ENCODE data around the gene NXPH2. TPM values are rescaled to one million over a fixed set of nuclear protein-coding genes. Genes with fewer than 3 reads are reported as not detected.

NXPH2 gene
- total RNA-seq, 2 experiments from 2014 or later = not detected

DNA sequence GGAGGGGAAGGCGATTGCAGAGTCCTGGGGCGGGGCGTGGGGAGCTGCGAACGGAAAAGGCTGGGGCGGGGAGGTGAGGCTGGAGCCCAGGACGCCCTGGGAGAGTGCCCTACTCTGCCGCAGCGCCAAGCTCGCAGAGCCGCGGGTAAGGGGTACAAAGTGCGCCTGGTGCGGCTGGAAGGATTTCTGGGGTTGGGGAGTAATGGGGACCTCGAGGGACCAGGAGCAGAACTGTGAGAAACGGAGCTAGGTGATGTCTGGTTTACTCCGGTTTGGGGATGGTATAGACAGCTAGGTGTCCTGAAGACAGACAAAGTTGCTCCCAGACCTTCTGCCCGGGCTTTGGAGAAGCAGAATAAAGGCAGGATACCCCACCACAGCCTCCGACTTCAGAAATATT, 718 bp upstream of the NXPH2 start:
- Mint-ChIP-seq H3K27ac (no peak overlapping the region), H3K4me1 (ENCODE audit: low read depth) (peaks cover 3% of the 10 kb centered on the region), H3K9me3 (no peaks in the 10 kb centered on the region), H3K27me3 (peaks cover 32% of the 10 kb centered on the region), H3K4me3 (no peak overlapping the region), H3K36me3 (no peaks in the 10 kb centered on the region)
- no peak for DNase-seq
- ChIA-PET POLR2A (no interaction called here), CTCF (no interaction called here)
- intact Hi-C loops (cut with micrococcal nuclease) = loop anchor here (10.0 kb wide), 1 partner anchor 306 kb away; no protein-coding TSS in a partner anchor

DNA sequence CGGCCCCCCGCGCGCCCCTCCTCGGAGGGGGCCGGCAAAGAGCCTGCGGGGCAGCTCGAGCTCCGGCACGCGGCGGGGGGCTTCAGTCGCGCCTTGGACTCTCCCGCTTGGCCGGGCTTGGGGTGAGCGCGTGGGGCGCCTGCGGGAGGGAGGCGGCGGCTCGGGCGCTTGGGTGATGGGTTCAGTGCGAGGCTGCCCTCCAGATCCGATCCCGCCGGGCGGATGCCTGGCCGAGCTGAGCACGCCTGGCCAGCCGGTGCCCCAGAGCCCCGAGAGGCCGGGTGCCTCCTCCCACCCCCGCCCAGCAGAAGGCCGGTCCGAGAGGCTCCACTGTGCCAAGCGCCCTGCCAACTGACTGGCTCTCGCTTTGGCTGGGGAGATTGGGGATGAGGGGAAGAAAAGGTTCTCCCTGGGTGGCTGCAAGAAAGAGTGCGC, 273 bp upstream of the NXPH2 start:
- Mint-ChIP-seq H3K4me1 (ENCODE audit: low read depth) (peaks cover 3% of the 10 kb centered on the region), H3K4me3 (no peak overlapping the region), H3K27me3 (peaks cover 32% of the 10 kb centered on the region), H3K36me3 (no peaks in the 10 kb centered on the region), H3K9me3 (no peaks in the 10 kb centered on the region), H3K27ac (no peak overlapping the region)
- CTCF ChIA-PET = no interaction called here
- intact Hi-C loops (cut with micrococcal nuclease) = loop anchor here (10.0 kb wide), 1 partner anchor 306 kb away; no protein-coding TSS in a partner anchor
- POLR2A ChIA-PET = no interaction called here
- DNase-seq = no peak

DNA sequence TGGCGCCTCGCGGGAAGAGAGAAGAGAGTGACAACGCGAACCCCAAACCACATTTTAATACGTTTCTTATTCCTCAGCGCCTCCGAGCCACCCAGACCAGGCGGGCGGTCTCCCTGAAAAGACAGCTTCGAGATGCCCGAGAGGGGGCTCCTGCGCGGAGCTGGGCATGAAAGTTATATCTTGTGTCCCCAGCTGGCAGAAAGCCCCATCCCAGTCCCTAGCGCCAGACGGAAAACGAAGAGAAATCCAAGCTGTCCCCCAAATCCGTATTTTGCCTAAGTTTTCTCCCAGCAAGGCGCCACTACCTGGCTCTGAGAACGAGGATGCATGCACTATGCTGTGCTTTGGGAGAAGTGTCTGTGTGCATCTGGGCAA, 797 bp downstream of the NXPH2 start:
- ChIA-PET CTCF (no interaction called here), POLR2A (no interaction called here)
- Mint-ChIP-seq H3K9me3 (no peaks in the 10 kb centered on the region), H3K4me3 (no peak overlapping the region), H3K4me1 (ENCODE audit: low read depth) (peaks cover 3% of the 10 kb centered on the region), H3K36me3 (no peaks in the 10 kb centered on the region), H3K27me3 (peaks cover 32% of the 10 kb centered on the region), H3K27ac (no peak overlapping the region)
- intact Hi-C loops (cut with micrococcal nuclease) = no loop called here
- no peak for DNase-seq

DNA sequence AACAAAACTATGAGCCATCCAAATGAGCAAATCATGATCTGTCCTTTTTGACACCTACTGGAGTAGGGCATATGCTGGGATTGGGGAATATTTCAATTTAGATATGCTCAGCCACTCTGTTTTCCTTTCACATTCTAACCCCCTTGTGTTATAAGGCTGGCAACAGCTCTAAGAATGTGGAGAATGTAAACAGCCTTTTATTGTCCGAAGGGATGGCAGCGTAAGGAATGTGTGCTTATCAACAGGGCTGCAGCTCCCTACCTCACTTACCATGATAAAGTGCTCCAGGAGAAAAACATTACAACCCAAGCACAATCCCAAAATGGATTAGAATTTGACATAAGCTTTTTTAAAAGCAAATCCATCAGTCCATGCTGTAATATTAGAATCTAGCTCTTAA, 2.2 kb downstream of the NXPH2 start:
- intact Hi-C loops (cut with micrococcal nuclease) = no loop called here
- Mint-ChIP-seq H3K27ac (no peak overlapping the region), H3K4me1 (ENCODE audit: low read depth) (peaks cover 3% of the 10 kb centered on the region), H3K4me3 (no peak overlapping the region), H3K36me3 (no peaks in the 10 kb centered on the region), H3K27me3 (peaks cover 32% of the 10 kb centered on the region), H3K9me3 (no peaks in the 10 kb centered on the region)
- CTCF ChIA-PET = no interaction called here
- POLR2A ChIA-PET = no interaction called here
- no peak for DNase-seq

DNA sequence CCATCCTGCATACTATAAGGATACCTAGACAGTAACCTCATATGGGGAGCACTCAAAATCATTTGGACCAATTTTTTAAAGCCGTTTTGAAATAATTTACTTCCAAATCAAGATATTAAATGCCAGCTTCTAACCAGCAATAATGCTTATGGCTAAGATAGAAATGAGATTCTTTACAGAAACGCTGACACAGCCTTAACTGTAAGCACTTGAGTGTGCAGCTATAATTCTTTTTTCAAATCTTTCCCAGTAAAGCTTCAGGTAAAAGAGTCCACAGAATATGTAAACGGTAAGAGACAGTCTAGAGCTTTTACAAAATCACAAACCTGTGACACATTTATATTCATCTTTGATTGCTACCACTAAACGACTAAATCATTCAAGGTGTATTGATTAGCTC, 4.5 kb downstream of the NXPH2 start:
- H3K27me3 Mint-ChIP-seq = peaks cover 22% of the 10 kb centered on the region
- ChIA-PET POLR2A (no interaction called here), CTCF (interaction anchor here (1.3 kb wide), 1 partner anchor 910 kb away, joined by 4 read pairs; no protein-coding TSS in a partner anchor)
- intact Hi-C loops (cut with micrococcal nuclease) = no loop called here
- no peak overlapping the region for H3K27ac Mint-ChIP-seq
- H3K9me3 Mint-ChIP-seq = no peaks in the 10 kb centered on the region
- no peaks in the 10 kb centered on the region for H3K36me3 Mint-ChIP-seq
- no peak for DNase-seq
- no peak overlapping the region for H3K4me3 Mint-ChIP-seq
- H3K4me1 Mint-ChIP-seq (ENCODE audit: low read depth) = peaks cover 3% of the 10 kb centered on the region

DNA sequence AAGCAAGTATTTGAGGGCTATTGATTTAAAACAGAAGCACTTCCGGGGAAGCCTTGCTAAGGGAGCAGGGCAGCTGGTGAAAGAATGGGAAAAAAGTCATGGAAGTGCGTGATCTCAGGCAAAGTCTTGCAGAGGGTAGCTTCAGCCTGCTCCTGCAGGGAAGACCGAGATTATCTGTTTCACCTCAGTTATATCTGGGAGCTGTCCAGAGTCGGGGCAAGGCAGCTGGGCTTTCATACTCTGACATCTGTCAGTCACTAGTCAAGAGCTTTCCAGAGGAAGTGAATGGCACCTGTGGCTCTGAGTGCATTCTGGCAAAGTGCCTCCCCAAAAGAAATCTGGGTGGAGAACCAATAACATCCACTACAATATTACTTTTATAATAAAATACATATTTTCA, 8.7 kb downstream of the NXPH2 start:
- no peak overlapping the region for H3K27ac Mint-ChIP-seq
- ChIA-PET CTCF (no interaction called here), POLR2A (no interaction called here)
- H3K27me3 Mint-ChIP-seq = peaks cover 2% of the 10 kb centered on the region
- H3K4me1 Mint-ChIP-seq (ENCODE audit: low read depth) = no peaks in the 10 kb centered on the region
- DNase-seq = no peak
- H3K36me3 Mint-ChIP-seq = no peaks in the 10 kb centered on the region
- intact Hi-C loops (cut with micrococcal nuclease) = no loop called here
- no peaks in the 10 kb centered on the region for H3K9me3 Mint-ChIP-seq
- H3K4me3 Mint-ChIP-seq = no peak overlapping the region

DNA sequence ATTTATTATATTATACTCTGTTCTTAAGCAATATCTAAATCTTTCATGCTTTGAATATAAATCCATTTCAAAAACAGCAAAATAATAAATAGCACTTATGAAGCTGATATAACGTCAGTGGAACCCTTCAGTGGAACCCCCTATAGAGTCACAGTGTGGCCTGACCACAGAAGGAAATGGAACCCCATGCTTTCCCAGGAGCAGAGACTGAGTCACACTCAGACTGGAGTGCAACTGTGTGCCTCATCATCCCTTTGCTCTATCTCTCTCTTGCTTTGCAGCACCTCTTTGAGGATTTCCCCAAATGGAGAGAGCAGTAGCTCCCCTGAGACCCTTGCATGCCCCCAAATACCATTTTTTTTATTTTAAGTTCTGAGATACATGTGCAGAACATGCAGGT, 13.1 kb downstream of the NXPH2 start:
- POLR2A ChIA-PET = no interaction called here
- intact Hi-C loops (cut with micrococcal nuclease) = no loop called here
- Mint-ChIP-seq H3K36me3 (no peaks in the 10 kb centered on the region), H3K4me1 (ENCODE audit: low read depth) (no peaks in the 10 kb centered on the region), H3K9me3 (no peaks in the 10 kb centered on the region), H3K27me3 (peaks cover 4% of the 10 kb centered on the region), H3K27ac (no peak overlapping the region), H3K4me3 (no peak overlapping the region)
- CTCF ChIA-PET = no interaction called here
- no peak for DNase-seq

DNA sequence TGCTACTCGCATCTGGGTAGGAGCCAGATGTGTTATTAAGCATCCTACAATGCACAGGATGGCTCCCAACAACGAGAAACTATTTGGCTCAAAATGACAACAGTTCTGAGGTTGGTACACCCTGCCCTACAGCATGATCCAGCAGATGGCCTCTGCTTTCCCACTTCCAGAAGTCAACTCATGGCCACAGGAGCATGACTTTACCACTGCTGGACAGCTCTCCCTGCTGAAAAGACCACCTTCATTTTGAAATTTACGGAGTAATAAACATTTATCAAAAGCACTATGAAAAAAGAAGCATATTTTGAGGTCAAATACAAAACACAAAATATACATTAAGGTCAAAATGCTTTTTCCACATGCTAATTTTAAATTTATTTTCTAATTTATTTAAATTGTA, 13.7 kb downstream of the NXPH2 start:
- POLR2A ChIA-PET = no interaction called here
- no peaks in the 10 kb centered on the region for H3K9me3 Mint-ChIP-seq
- no peak overlapping the region for H3K4me3 Mint-ChIP-seq
- intact Hi-C loops (cut with micrococcal nuclease) = no loop called here
- CTCF ChIA-PET = no interaction called here
- no peak for DNase-seq
- peaks cover 4% of the 10 kb centered on the region for H3K27me3 Mint-ChIP-seq
- no peak overlapping the region for H3K27ac Mint-ChIP-seq
- no peaks in the 10 kb centered on the region for H3K4me1 Mint-ChIP-seq (ENCODE audit: low read depth)
- no peaks in the 10 kb centered on the region for H3K36me3 Mint-ChIP-seq

DNA sequence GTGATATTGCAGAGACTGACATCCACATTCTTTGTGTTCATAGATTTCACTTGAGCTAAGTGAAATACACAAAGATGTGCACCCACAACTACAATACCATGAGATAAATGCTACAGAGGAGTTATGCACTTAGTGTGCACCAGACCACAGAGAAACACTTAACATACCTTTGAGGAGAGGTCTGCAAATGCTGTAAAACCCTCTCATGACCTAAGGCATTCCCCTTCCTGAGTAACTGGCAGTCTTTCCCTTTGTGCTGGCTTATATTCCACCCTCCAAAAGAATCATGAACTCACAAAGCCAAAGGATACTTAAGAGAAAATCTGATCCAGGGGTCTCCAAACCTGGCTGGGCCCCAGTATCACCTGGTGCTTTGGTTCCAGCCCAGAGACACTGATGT, 16.2 kb downstream of the NXPH2 start:
- H3K36me3 Mint-ChIP-seq = no peaks in the 10 kb centered on the region
- intact Hi-C loops (cut with micrococcal nuclease) = no loop called here
- ChIA-PET POLR2A (no interaction called here), CTCF (no interaction called here)
- H3K4me1 Mint-ChIP-seq (ENCODE audit: low read depth) = no peaks in the 10 kb centered on the region
- no peak overlapping the region for H3K27ac Mint-ChIP-seq
- peaks cover 6% of the 10 kb centered on the region for H3K27me3 Mint-ChIP-seq
- H3K4me3 Mint-ChIP-seq = no peak overlapping the region
- H3K9me3 Mint-ChIP-seq = no peaks in the 10 kb centered on the region
- no peak for DNase-seq

DNA sequence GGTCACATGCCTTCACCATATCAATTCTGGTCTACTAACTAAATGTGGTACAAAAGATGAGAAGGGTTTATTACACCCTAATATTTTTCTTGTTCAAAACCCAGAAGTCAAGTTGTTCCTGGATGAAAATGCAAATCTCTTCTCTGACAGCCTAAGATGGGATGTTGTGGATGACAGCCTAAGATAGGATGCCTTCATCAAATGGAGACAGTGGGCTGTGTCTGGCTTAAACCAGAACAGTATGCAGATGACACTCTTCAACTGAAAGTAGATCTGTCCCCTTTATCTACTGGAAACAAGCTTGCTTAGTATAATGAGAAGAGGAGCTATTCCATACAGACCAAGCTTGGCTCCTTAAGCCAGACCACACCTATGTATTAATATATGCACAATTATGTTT, 17.7 kb downstream of the NXPH2 start:
- ChIA-PET POLR2A (no interaction called here), CTCF (no interaction called here)

DNA sequence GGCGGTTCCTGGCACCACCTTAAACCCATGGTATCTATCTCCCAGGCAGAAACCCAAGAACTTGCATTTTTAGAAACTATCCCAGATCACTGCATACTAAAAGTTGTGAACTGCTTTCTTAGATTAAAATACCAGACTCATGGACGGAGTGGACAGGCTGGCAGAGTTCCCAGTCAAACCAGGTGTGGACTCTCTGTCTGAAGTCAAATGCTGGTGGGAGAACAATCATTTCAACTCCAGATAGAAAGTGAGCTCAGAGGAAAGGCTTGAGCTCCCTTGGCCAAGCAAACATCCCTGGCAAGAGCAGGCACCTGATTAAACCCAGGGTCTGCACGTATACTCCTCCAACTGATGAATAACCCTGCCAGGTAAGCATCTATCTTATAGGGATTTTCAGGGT, 19.5 kb downstream of the NXPH2 start:
- ChIA-PET POLR2A (no interaction called here), CTCF (no interaction called here)
- no peak overlapping the region for H3K4me3 Mint-ChIP-seq
- no peak overlapping the region for H3K27ac Mint-ChIP-seq
- DNase-seq = no peak
- intact Hi-C loops (cut with micrococcal nuclease) = no loop called here
- H3K36me3 Mint-ChIP-seq = no peaks in the 10 kb centered on the region
- no peaks in the 10 kb centered on the region for H3K4me1 Mint-ChIP-seq (ENCODE audit: low read depth)
- peaks cover 4% of the 10 kb centered on the region for H3K27me3 Mint-ChIP-seq
- H3K9me3 Mint-ChIP-seq = no peaks in the 10 kb centered on the region

More for the DNA sequence above, 17.7 kb downstream of the NXPH2 start:
- no peaks in the 10 kb centered on the region for H3K36me3 Mint-ChIP-seq
- DNase-seq = no peak
- no peak overlapping the region for H3K27ac Mint-ChIP-seq
- H3K27me3 Mint-ChIP-seq = peaks cover 6% of the 10 kb centered on the region
- H3K4me1 Mint-ChIP-seq (ENCODE audit: low read depth) = no peaks in the 10 kb centered on the region
- H3K4me3 Mint-ChIP-seq = no peak overlapping the region
- H3K9me3 Mint-ChIP-seq = no peaks in the 10 kb centered on the region
- intact Hi-C loops (cut with micrococcal nuclease) = no loop called here

DNA sequence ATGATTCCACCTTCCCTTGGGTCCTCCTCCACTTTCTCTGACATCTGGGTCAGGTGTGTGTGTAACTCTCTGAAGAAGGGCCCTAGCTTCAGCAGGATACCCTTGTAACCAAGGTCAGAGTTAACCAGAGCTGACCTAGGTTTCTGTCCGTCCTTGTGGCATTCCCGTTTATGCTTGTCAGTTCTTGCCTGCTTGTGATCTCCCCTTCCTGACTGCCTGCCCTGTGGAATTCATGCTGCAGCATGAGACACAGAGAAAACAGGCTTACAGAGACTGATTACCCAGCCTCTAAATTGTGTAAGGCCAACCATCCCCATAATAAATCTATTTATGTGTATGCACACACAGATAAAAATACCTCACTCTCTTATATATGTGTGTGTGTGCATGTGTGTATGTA, 22.8 kb downstream of the NXPH2 start:
- POLR2A ChIA-PET = no interaction called here

DNA sequence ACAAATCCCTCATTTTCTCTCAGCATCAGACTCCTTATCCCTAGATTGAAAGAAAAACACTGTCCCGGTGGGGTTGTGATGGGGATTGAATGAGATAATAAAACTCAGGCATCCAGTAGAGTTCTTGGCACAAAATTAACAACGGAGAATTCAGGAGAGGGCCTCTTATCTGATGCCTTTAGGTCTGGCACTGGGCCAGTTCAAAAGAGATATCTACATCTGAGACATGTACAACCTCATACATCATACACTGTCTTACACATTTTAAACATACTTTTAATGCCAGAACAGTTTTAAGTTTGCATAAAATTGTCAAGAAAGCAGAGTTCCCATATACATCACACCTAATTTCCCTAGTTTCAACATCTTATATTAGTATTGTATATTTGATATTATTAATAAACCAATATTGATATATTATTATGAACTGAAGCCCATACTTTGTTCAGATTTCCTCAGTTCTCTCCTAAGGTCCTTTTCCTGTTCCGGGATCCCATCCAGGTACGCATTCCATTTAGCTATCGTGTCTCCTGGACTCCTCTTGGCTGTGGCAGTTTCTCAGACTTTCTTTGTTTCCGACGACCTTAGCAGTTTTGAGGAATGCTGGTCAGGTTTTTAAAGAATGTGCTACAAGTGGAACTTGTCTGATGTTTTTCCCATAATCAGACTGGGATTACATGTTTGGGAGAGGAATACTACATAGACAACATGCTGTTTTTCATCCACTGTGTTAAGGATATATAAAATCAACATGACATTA, 27.8 kb downstream of the NXPH2 start:
- Mint-ChIP-seq H3K27ac (no peak overlapping the region), H3K9me3 (no peaks in the 10 kb centered on the region), H3K4me1 (ENCODE audit: low read depth) (no peaks in the 10 kb centered on the region), H3K4me3 (no peak overlapping the region), H3K27me3 (no peaks in the 10 kb centered on the region), H3K36me3 (no peaks in the 10 kb centered on the region)
- no peak for DNase-seq
- CTCF ChIA-PET = no interaction called here
- intact Hi-C loops (cut with micrococcal nuclease) = no loop called here
- POLR2A ChIA-PET = no interaction called here

More for the DNA sequence above, 22.8 kb downstream of the NXPH2 start:
- intact Hi-C loops (cut with micrococcal nuclease) = no loop called here
- CTCF ChIA-PET = no interaction called here
- peaks cover 1% of the 10 kb centered on the region for H3K27me3 Mint-ChIP-seq
- no peaks in the 10 kb centered on the region for H3K4me1 Mint-ChIP-seq (ENCODE audit: low read depth)
- DNase-seq = no peak
- no peak overlapping the region for H3K27ac Mint-ChIP-seq
- H3K4me3 Mint-ChIP-seq = no peak overlapping the region
- H3K36me3 Mint-ChIP-seq = no peaks in the 10 kb centered on the region
- no peaks in the 10 kb centered on the region for H3K9me3 Mint-ChIP-seq

Measured in activated CD4-positive, alpha-beta memory T cell treated with anti-CD3 and anti-CD28 coated beads for 36 hours (primary cell).